ENCODE results near the gene CR2. TPM values are rescaled to one million over a fixed set of nuclear protein-coding genes. Genes with fewer than 3 reads are reported as not detected.

CR2 gene
- total and polyA plus RNA-seq, 2 of the 4 experiments (the other 2 are of a cell fraction) = not detected

DNA sequence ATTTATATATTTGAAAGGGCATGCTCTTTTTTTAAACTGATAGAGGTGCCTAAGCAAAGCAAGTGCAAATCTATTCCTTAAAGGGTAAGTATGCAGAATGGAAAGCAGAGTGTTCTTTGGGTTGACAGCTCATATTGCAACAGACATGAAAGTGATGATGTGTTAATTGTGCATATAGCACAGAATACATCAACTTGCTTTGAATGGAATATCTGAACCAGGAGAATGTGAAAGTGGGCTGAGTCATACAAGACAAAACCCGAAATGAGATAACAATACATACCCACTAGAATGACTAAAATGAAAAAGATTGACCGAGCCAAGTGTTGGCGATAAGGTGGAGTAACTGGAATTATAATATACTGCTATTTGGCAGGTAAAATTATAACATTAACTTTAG lies 46.2 kb downstream of the CR2 start:
- H3K9me1 ChIP-seq (ENCODE audit: insufficient read depth, low read length) = 0 out of 2 replicates have a peak, but pooled peaks cover 3% of the 10 kb centered on the region
- POLR2A ChIA-PET (ENCODE audit: unreplicated experiment) = no interaction called here

More for the DNA sequence above, 46.2 kb downstream of the CR2 start:
- H4K5ac ChIP-seq (ENCODE audit: low read depth, low read length) = no peak overlapping the region
- TF ChIP-seq NFE2L2 (IDR thresholded peaks at IDR 0.05; ENCODE audit: low read depth, low read length) = no peak
- TF ChIP-seq FOS (IDR thresholded peaks at IDR 0.05; ENCODE audit: low read depth, low read length) = no peak
- no peak for TF ChIP-seq CTCF (conservative IDR thresholded peaks at IDR 0.05; ENCODE audit: low read depth, low read length)
- TF ChIP-seq CHD1 (IDR thresholded peaks at IDR 0.05; ENCODE audit: low read depth, low read length) = no peak
- no peak for TF ChIP-seq MAFK (IDR thresholded peaks at IDR 0.05; ENCODE audit: low read depth, low read length)
- no peak for TF ChIP-seq SMC3 (IDR thresholded peaks at IDR 0.05; ENCODE audit: low read depth, low read length)
- no peak for TF ChIP-seq RCOR1 (IDR thresholded peaks at IDR 0.05; ENCODE audit: insufficient replicate concordance, low read length)
- TF ChIP-seq ELK1 (IDR thresholded peaks at IDR 0.05; ENCODE audit: borderline replicate concordance, low read depth, low read length) = no peak
- TF ChIP-seq, protein P1, sequence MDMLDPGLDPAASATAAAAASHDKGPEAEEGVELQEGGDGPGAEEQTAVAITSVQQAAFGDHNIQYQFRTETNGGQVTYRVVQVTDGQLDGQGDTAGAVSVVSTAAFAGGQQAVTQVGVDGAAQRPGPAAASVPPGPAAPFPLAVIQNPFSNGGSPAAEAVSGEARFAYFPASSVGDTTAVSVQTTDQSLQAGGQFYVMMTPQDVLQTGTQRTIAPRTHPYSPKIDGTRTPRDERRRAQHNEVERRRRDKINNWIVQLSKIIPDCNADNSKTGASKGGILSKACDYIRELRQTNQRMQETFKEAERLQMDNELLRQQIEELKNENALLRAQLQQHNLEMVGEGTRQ (IDR thresholded peaks at IDR 0.05; ENCODE audit: low read depth, low read length) = no peak
- no peak for TF ChIP-seq RFX5 (IDR thresholded peaks at IDR 0.05; ENCODE audit: low read depth, low read length)
- TF ChIP-seq MXI1 (IDR thresholded peaks at IDR 0.05; ENCODE audit: borderline replicate concordance, low read depth, low read length) = no peak
- no peak for TF ChIP-seq POLR2A (IDR thresholded peaks at IDR 0.05; ENCODE audit: low read depth, low read length)
- TF ChIP-seq RAD21 (IDR thresholded peaks at IDR 0.05; ENCODE audit: low read length) = no peak
- TF ChIP-seq MAZ (IDR thresholded peaks at IDR 0.05; ENCODE audit: borderline replicate concordance, low read depth, low read length) = no peak
- TF ChIP-seq BHLHE40 (IDR thresholded peaks at IDR 0.05; ENCODE audit: low read depth, low read length) = no peak
- H2BK120ac ChIP-seq (ENCODE audit: low read depth, low read length) = no peak overlapping the region
- no peaks in the 10 kb centered on the region for H3K4me1 ChIP-seq (ENCODE audit: control insufficient read depth, insufficient read depth, low read length)
- ATAC-seq (ENCODE audit: low read depth) (no peak), DNase-seq (no peak)
- no peak overlapping the region for H2BK20ac ChIP-seq (ENCODE audit: low read depth, low read length)
- H3K9ac ChIP-seq (ENCODE audit: low read depth, low read length) = no peak overlapping the region
- dilution Hi-C loops (cut with HindIII; ENCODE audit: low sequenced_read_pairs, unreplicated experiment) = no loop called here
- intact Hi-C loops (cut with micrococcal nuclease) = loop anchor here (5.0 kb wide), 1 partner anchor 763 kb away; no protein-coding TSS in a partner anchor
- H3K4ac ChIP-seq (ENCODE audit: low read depth, low read length) = no peak overlapping the region
- H3K14ac ChIP-seq (replicated peaks; ENCODE audit: low read depth, low read length) = no peak overlapping the region
- no peak overlapping the region for H4K8ac ChIP-seq (ENCODE audit: low read depth in 2 of 2, low read length in 2 of 2)
- no CpG with 5 or more reads among the region's 3 CpGs for WGBS, 2 experiments (ENCODE audit: extremely low coverage in 2 of 2, insufficient read length in 1 of 2)
- peaks cover 23% of the 10 kb centered on the region for H3K27me3 ChIP-seq (ENCODE audit: control insufficient read depth, insufficient read depth, low read length)
- CTCF ChIA-PET = interaction anchor here (0.7 to 0.8 kb wide), 2 partner anchors 11 to 351 kb away, joined by 3 read pairs; no protein-coding TSS in a partner anchor
- no peaks in the 10 kb centered on the region for H3K9me3 ChIP-seq (ENCODE audit: control insufficient read depth, insufficient read depth, low read length)
- H3K18ac ChIP-seq (ENCODE audit: low read depth, low read length) = no peak overlapping the region
- no peak overlapping the region for H3K27ac ChIP-seq (ENCODE audit: insufficient read depth, low read length)
- in situ Hi-C loops (cut with MboI; ENCODE audit: low sequenced_read_pairs) = no loop called here
- H2AK5ac ChIP-seq (ENCODE audit: low read depth, low read length) = no peak overlapping the region
- no peak overlapping the region for H2AK9ac ChIP-seq (replicated peaks; ENCODE audit: low read depth, low read length, poor library complexity)
- H3K79me1 ChIP-seq (ENCODE audit: low read depth in 1 of 2, low read length in 2 of 2) = no peaks in the 10 kb centered on the region
- H4K20me1 ChIP-seq (ENCODE audit: insufficient read depth, low read length) = no peaks in the 10 kb centered on the region
- H3K56ac ChIP-seq (ENCODE audit: extremely low read depth, insufficient read depth, low read length) = no peak overlapping the region
- H3K4me2 ChIP-seq (ENCODE audit: low read depth, low read length) = no peak overlapping the region
- H2BK15ac ChIP-seq (ENCODE audit: low read depth, low read length) = no peak overlapping the region
- no peak overlapping the region for H2AFZ ChIP-seq (replicated peaks; ENCODE audit: low read length, poor library complexity)
- H3K36me3 ChIP-seq (ENCODE audit: control insufficient read depth, insufficient read depth, low read length) = no peaks in the 10 kb centered on the region
- H3K4me3 ChIP-seq (ENCODE audit: insufficient read depth, low read depth, low read length) = no peak overlapping the region
- no peak overlapping the region for H2BK5ac ChIP-seq (ENCODE audit: low read depth, low read length, poor library complexity, severe bottlenecking)
- H3K23ac ChIP-seq (ENCODE audit: low read depth, low read length) = no peak overlapping the region
- BruUV-seq (replicated peaks) = no TSS peak
- H4K91ac ChIP-seq (ENCODE audit: insufficient read depth, low read depth, low read length) = no peak overlapping the region

All from IMR-90 (cell line).